ENCODE results near the gene ITPKB. TPM values are rescaled to one million over a fixed set of nuclear protein-coding genes. Genes with fewer than 3 reads are reported as not detected.
A peak's percentile ranks its signal among the peaks of the same experiment; 100 is the strongest.

ITPKB gene
- total RNA-seq, 4 donors from 2014 or later = 29.7 to 117 (median 44.9) TPM

- Histone ChIP-seq H3K9me3 (no peaks in the 10 kb centered on the region), H3K4me1 (no peaks in the 10 kb centered on the region), H3K27ac (no peak overlapping the region), H3K4me3 (no peak overlapping the region), H3K36me3 (no peaks in the 10 kb centered on the region), H3K27me3 (no peaks in the 10 kb centered on the region)
- TF ChIP-seq POLR2A (IDR thresholded peaks at IDR 0.05) (no peak), CTCF (IDR thresholded peaks at IDR 0.05) (no peak)
- DNase-seq = no peak
- intact Hi-C loops (cut with DNase I; ENCODE audit: low total_unique reads) = no loop called here
Observed at GRCh38 chr1:226766565-226766964, 27.5 kb upstream of the ITPKB start.

- Histone ChIP-seq H3K36me3 (no peaks in the 10 kb centered on the region), H3K27ac (no peak overlapping the region), H3K9me3 (no peaks in the 10 kb centered on the region), H3K27me3 (no peaks in the 10 kb centered on the region), H3K4me1 (no peaks in the 10 kb centered on the region), H3K4me3 (no peak overlapping the region)
- no peak for DNase-seq
- TF ChIP-seq CTCF (IDR thresholded peaks at IDR 0.05) = no peak
- no peak for TF ChIP-seq POLR2A (IDR thresholded peaks at IDR 0.05)
- intact Hi-C loops (cut with DNase I; ENCODE audit: low total_unique reads) = no loop called here
Observed at GRCh38 chr1:226764533-226764932, 25.5 kb upstream of the ITPKB start.

GRCh38 chr1:226763905-226764264 lies 24.8 kb upstream of the ITPKB start:
- no peaks in the 10 kb centered on the region for H3K27me3 ChIP-seq
- no peaks in the 10 kb centered on the region for H3K36me3 ChIP-seq
- TF ChIP-seq POLR2A (IDR thresholded peaks at IDR 0.05) = no peak
- no peak for TF ChIP-seq CTCF (IDR thresholded peaks at IDR 0.05)
- no peak overlapping the region for H3K27ac ChIP-seq
- intact Hi-C loops (cut with DNase I; ENCODE audit: low total_unique reads) = no loop called here
- peak in 1 of 2 donors; percentile 51 for DNase-seq
- H3K9me3 ChIP-seq = no peaks in the 10 kb centered on the region
- no peak overlapping the region for H3K4me3 ChIP-seq
- H3K4me1 ChIP-seq = no peaks in the 10 kb centered on the region

- no peak overlapping the region for H3K4me3 ChIP-seq
- H3K27ac ChIP-seq = no peak overlapping the region
- no peak for TF ChIP-seq POLR2A (IDR thresholded peaks at IDR 0.05)
- TF ChIP-seq CTCF (IDR thresholded peaks at IDR 0.05) = no peak
- intact Hi-C loops (cut with DNase I; ENCODE audit: low total_unique reads) = no loop called here
- no peaks in the 10 kb centered on the region for H3K4me1 ChIP-seq
- no peak for DNase-seq
- H3K27me3 ChIP-seq = no peaks in the 10 kb centered on the region
- no peaks in the 10 kb centered on the region for H3K9me3 ChIP-seq
- no peaks in the 10 kb centered on the region for H3K36me3 ChIP-seq
Observed at GRCh38 chr1:226762988-226763904, 24.2 kb upstream of the ITPKB start.

GRCh38 chr1:226762055-226762454 lies 23.0 kb upstream of the ITPKB start:
- intact Hi-C loops (cut with DNase I; ENCODE audit: low total_unique reads) = no loop called here
- Histone ChIP-seq H3K4me1 (no peaks in the 10 kb centered on the region), H3K9me3 (no peaks in the 10 kb centered on the region), H3K27ac (peak overlapping the region; percentile 2 to 32), H3K4me3 (no peak overlapping the region), H3K36me3 (no peaks in the 10 kb centered on the region), H3K27me3 (no peaks in the 10 kb centered on the region)
- no peak for TF ChIP-seq CTCF (IDR thresholded peaks at IDR 0.05)
- TF ChIP-seq POLR2A (IDR thresholded peaks at IDR 0.05) = no peak
- DNase-seq = no peak
